OCI-LY3 (cell line): Measurements from ENCODE around the gene SIK3.

ENCODE experiments used
- CTCF ChIP-seq: fragments of 200-600, 300-600 bp; sonication (generic); IDR thresholded peaks from 2 replicates; pipeline ENCODE4 v1.5.1; 2014; ENCODE audit warnings: antibody characterized with exemption, low read length, low read depth
- EZH2phosphoT487 ChIP-seq: fragments of 200-600 bp; shearing (Covaris generic); IDR thresholded peaks from 2 replicates; pipeline ENCODE4 v1.6.1; 2018; ENCODE audit warnings: antibody characterized with exemption, mixed run types, low read depth

GRCh38 chr11:117064275-117064674, 34.0 kb downstream of the SIK3 start:
- TF ChIP-seq CTCF, result no peak
- no peak for TF ChIP-seq EZH2phosphoT487
